HG03066 (cell line): Measurements from ENCODE around the gene ECHDC1.

Experiments
- ATAC-seq: cut with Tn5 transposase; IDR thresholded peaks from one replicate; pipeline ENCODE4 v1.9.1; 2021; ENCODE audit warnings: low read depth; ENCODE audit not compliant: unreplicated experiment

ECHDC1 gene

GRCh38 chr6:127247114-127248096, 96.0 kb downstream of the ECHDC1 start:
- ATAC-seq = no peak

GRCh38 chr6:127243501-127243900, 99.9 kb downstream of the ECHDC1 start:
- ATAC-seq = no peak
